HG03159 (cell line): ENCODE data around the gene PPP3R1.

Experiments used
- ATAC-seq: cut with Tn5 transposase; IDR thresholded peaks from one replicate; pipeline ENCODE4 v1.9.1; 2021; ENCODE audit warnings: mild to moderate bottlenecking, moderate library complexity; ENCODE audit not compliant: unreplicated experiment

Gene PPP3R1

DNA sequence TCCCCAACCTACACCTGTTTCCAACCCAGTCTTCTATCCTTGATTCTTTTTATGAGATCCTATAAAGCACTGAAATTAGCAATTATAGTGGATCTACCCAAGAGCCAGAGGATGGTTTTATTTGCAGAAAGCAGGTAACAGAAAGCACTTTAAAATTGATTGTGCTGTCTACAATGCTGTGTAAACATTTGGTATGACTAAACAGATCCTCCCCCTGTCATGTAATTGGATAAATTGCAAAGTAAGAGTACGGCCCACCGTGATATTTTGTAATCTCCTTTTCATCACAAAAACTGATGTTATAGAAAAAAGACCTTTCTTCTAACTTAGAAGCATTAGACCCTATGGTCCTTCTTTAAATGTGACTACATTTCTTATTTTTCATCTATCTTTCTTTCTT is 11.3 kb upstream of the PPP3R1 start:
- no peak for ATAC-seq

DNA sequence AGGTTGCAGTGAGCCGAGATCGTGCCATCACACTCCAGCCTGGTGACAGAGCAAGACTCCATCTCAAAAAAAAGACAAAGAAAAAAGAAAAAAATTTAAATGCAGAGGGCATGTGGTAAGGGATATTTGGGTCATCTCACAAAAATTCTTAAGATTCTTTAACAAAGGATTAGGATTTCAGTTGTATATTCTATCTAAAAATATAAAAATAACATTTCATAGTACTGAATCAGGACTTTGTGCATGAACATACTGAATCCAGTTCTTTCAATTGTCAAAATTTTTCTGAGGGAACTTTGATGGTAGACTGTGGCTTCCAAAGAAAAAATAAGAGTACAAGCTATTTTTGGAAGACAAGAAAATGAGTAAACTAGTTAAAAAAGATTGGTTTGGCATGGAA is 6.5 kb upstream of the PPP3R1 start:
- ATAC-seq = no peak

DNA sequence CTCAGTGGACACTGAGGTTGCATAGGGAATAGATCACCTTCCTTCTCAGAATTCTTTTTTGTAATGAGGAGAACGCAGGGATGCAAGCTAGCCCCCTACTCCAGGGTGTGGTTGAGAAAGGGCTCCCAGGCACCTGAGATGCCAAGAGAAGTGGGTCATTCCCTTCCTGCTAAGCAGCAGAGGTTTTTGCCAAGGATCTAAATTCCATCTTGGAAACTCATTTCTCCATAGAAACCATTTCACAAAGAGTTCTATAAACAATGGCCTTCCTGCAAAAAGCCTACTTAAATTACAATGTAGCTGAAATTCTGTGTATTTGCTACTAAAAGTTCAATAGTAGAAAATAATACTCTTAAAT is 3.7 kb upstream of the PPP3R1 start:
- ATAC-seq = no peak

DNA sequence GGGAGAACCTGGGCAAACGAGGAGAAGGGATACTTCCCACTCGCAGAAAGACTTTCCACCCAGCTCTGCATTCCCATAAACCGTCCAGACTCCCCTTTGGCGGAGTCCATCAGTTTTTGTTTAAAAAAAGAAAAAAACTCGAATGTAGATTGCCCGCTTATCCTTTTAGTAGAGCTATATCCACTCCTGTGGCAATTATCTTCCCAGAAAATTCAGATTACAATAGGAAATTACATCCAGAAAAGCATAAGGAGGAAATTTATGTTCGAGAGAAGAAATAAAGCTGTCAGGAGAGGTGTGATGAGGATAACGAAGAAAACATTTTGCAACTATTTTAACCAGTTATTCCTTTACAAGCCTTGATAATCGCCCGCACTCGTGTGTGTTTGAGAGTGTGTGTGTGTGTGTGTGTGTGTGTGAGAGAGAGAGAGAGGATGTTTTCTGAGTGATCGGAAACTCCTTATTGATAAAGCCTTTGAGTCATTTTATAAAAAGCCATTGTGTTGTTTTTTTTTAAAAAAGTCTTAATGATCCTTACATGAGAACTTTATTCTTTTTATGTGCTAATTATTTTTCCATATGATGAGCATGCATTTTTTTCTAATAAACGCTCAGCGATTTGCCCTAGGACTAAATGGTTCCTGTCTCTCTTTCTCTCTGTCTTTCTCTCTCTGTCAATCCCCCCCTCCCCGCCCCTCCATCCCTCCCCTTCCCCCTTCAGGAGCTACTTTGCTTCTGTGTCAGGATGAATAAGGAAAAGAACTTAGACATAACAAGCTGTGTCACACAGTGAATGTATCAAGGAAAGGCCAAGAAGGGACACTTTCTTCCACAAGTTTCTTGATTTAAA is 1.1 kb upstream of the PPP3R1 start:
- no peak for ATAC-seq

DNA sequence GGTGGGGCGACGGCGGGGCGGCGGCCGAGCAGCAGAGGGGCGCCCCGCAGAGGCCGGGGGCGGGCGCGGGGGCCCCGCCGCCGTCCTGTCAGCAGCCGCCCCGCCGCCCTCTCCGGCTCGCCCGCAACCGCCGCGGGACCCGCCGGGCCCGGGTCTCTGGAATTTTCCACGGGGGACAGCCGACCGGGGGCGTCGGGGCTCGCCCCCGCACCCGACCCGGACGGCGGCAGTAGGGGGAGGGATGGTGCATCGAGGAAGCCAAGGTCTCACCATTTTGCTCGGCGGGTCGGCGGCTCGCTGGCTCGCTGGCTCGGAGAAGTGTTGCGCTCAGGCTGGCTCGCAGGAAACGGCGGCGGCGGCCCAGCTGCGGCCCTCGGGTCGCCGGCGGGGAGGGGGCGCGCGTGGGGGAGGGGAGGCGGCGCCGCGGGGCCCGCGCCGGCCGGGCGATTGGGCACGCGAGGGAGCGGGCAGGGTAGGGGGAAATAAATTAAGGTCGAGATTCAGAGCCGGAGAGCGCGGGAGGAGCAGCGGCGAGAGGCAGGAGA is 405 bp downstream of the PPP3R1 start:
- ATAC-seq = peak; percentile 10

- peak; percentile 50 for ATAC-seq
Measured at GRCh38 chr2:68251187-68251854, 1.0 kb downstream of the PPP3R1 start.

DNA sequence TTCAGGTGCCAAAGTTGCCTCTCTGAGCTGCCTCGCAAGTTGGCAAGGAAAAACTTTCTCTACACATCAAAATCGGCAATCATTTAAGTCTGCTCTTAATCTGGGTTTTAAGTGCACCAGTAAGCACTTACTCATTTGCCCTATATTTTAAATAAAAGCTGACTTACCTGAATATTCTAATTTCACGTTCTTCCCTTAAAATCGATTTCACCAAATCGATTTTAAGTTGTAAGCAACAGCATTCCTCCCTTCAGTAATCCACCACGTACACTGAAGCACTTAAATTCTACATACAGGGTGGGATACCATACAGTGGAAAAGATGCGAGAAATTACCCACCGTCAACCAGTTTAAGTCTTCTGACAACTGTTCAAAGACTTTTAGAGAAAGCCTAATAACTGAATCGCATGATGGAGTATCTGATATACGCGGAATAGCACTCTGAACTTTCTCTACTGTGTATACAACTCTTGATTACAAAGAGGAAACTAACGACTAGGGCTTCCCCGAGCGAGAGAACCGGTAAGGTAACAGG is 1.6 kb downstream of the PPP3R1 start:
- ATAC-seq = no peak

DNA sequence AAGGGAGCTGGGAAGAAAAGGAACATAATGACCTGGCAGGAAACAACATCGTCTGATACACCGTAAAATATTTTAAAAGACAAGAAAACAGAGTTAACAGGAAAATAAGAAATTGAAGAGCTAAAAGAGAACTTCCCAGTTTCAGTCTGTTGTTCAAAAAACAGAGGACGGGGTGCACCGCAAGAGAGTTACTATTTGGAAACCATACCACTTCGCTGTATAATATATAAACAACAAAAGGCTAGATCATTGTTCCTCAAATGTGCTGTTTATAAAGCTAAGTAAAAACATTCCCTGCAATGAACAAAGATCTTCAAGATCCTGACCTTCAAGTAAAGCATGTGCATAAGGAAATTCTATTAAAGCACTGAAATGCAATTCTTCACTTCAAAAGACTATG is 2.1 kb downstream of the PPP3R1 start:
- no peak for ATAC-seq

DNA sequence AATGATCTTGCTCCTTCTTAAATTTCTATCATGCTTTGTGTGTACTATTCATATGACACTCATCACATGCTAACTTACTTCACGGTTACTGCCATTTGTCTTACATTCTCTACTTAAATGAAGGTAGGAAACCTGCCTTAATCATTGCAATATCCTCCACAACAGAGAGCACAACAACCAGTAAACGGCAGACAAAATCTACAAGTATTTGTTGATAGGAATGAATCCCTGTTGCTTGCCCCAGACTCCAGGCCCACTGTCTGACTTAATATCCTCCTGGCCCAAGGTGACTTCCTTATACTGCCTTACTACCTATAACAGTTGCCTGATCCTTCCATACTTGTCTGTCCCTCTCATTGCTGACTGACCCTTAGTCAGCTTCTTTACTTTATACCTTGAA is 3.5 kb downstream of the PPP3R1 start:
- no peak for ATAC-seq

DNA sequence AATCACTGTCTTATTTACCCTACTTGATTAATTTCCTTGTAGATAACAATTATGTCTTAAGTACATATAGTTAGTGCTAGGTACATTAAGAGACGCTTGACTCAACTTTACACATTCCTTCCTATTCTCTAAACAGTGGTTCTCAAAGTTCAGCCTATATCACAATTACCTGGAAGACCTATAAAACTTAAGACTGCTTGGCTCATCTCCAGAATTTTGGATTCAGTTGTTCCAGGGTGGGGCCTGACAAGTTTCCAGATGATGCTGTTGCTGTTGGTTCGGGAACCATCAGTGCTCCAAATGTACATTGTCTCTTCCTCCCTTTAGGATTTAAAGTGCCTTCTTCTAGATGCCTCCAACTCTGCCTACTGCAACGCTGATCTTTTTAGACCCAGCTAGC is 4.0 kb downstream of the PPP3R1 start:
- ATAC-seq = no peak

- no peak for ATAC-seq
Measured at GRCh38 chr2:68246396-68246795, 5.9 kb downstream of the PPP3R1 start.

DNA sequence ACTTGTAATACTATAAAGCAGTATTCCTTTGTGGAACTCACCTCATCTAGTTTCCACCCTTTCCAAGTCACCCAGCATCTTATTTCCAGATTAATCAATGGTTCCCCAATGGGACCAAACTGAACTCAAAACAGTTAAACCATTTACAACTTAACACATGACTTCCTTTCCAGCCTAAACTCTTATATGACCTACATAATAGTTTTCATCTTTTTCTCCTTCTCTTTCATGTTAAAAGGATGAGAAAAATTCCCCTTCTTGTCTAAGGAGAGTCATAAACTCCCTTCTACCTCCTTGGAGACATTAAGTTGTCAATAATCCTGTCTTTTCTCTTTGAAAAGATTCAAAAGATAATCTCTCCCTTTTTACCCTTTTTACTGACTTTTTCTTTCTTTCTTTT is 6.7 kb downstream of the PPP3R1 start:
- ATAC-seq = no peak

- no peak for ATAC-seq
Measured at GRCh38 chr2:68245066-68245465, 7.3 kb downstream of the PPP3R1 start.

- no peak for ATAC-seq
Measured at GRCh38 chr2:68244456-68244855, 7.9 kb downstream of the PPP3R1 start.

DNA sequence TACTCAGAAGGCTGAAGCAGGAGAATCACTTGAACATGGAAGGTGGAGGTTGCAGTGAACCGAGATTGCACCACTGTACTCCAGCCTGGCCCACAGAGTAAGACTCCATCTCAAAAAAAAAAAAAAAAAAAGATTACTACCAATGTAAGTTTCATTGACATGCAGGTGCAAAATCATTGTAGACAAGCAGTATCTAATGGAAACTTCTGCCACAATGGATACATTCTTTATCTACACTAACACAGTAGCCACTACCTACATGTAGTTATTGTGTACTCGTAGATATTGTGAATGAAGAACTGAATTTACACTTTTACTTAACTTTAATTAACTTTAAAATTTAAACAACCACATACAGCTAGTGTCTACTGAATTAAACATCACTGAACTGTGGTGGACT is 10.6 kb downstream of the PPP3R1 start:
- no peak for ATAC-seq

- no peak for ATAC-seq
Measured at GRCh38 chr2:68240446-68240845, 11.9 kb downstream of the PPP3R1 start.

DNA sequence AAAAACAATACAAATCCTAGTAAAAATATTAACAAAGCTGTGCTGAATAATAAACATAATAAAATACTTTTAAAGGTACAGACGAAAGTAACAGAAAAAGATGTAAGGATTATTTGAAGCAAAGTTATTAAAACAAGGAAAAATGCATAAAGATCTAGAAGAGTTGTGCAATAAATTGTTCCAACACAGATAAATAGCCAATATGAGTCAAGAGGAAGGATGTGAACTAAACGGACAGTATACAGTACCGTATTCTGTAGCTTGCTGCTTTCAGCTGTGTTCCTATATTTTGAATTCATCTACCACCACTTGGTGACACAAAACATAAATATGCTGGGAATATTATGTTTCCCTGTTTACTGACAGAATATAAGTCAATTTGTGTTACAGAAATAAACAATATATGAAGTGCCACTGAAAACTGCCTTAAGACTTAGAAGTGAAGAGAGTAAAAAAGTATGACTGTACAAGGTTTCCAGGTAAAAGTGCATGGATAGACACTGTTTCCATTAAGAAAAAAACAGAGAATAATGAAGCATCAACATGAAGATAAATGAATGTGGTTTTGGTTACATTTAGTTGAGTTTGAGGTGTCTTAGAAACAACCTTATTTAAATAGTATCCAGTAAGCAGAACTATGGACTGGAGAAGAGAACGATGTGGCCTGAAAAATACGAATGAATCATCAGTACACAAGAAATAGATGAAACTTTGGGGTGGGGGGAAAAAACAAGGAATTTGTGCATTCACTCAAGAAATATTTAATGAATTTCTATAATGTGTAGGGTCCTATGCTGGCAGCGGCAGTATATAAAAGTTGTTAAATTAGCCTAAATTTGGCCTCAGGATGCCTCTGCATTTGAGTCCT is 13.1 kb downstream of the PPP3R1 start:
- ATAC-seq = no peak

GRCh38 chr2:68237976-68238580 is 14.3 kb downstream of the PPP3R1 start:
- no peak for ATAC-seq

- no peak for ATAC-seq
Measured at GRCh38 chr2:68237404-68237803, 14.9 kb downstream of the PPP3R1 start.

DNA sequence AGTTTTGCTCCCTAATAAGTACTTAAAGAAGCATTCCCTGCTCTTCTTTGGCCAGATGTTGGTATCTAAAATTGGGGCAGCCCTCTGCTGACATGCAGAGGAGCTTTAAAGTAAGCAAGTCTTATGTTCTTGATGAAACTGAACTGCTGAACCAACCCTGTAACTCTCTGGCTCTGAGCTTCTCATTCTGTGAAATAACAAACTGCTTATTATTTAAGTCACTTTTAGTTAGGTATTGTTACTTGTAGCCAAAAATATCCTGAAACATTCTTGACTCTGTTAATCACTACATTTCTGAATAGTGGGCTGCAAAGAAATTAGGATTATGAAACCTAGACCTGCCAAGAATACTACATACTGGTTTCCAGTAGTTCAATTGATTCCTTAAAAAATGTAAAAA is 15.5 kb downstream of the PPP3R1 start:
- no peak for ATAC-seq
